HG03159 (cell line): ENCODE data around the gene SSUH2.
"Not testable (repeated sequence)": the region's sequence is repeated elsewhere in the genome, so short reads cannot be mapped to it uniquely, and the experiment has no call there.

Experiments used
- ATAC-seq: cut with Tn5 transposase; IDR thresholded peaks from one replicate; pipeline ENCODE4 v1.9.1; 2021; ENCODE audit warnings: mild to moderate bottlenecking, moderate library complexity; ENCODE audit not compliant: unreplicated experiment

SSUH2 gene

DNA sequence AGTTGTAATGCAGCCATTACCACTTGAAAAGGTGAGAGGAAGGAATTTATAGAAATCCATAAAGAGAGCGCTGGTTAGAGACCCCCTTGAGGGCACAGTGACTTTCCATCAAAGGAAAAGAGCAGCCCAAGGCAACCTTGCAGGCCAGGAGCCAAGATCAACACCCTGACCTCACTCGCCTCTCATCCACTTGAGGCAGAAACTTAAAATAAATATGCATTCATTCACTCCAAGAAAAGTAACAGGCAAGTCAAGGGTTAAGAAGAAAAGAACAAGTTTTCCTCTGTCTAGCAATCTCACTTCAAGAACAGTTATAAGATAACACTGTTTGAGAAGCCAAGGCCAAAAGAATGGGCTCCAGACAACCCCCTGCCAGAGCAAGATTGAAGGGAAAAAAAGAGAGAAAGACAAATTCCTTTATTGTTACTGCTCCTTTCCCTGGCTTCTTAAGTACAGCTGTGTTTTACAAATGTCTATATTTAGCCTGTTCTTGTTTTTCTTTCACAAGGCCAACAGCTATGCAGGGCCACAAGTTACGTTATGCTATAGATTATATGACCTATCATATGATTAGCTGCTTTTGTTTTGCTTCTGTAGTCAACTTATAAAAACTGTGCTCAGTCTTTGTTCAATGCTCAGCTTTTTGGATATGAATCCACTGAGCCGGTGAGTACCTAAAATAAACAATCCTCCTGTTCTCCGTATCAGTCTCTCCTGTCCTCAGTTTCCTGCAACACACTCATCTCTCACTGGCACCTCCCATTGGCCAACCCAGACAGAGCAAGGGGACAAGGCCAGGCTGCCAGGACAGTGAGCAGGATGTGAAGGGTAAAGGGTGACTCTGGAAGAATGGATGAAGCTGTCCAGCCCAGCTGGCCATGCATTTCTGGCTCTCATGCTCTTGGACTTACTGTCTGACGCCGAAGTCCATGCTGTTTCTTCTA is 15.8 kb upstream of the SSUH2 start:
- ATAC-seq, result no peak

DNA sequence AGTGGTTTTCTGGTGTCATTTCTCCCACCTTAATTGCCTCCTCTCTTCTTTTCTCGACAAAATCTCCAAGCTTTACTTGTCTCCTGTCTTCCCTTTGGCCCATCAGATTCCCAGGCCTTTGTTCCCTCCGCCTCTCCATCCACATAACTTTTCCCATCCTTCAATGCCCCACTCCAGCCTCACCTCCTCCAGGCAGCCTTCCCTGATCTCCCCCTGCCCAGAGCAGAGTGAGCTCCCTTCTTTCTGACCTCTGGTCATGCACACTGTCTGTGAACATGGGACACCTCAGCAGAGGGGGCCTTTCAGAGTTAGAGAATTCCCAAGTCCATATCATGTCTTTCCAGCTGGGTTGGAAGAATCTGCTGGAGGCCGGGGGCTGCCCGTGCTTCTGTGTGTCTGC is 14.6 kb upstream of the SSUH2 start:
- no peak for ATAC-seq

DNA sequence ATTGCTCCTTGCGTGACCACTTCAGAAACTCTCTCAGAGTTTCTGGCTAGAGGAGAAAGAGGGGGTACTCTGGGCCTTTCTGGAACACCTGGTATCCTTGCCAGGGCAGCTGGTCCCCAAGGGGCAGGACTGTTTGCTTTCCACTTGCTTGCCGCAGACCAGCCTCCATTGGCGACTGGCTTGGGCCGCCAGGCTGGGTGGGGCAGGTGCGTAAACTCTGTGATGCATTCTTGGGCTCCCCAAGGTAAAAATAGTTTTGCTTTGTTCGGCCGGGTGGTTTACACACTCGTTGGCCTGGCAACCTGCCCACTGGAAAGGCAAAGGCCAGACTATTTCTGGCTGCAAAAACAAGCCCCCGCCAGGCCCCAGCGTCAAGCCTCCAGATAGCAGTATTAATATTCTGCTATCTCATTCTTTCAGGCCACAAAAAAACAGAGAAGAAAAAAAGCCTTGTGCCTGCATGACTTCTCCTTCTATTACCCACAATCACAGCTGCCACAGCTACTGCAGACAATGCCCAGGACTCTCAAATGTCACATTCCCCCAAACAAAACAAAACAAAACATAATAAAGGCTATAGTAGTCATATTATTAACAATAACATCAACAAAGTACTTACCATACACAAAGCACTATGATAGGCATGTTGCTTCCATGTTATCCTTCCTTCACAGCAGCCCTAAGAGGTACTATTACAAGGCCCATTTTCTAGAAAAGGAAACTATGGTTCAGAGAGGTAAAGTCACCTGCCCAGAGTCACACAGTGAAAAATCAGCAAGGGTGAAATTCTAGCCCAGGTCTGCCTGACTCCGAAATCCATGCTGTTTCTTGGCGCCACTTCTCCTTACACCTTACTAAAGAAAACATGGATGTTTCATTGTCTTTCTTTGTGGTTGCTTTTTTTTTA is 14.0 kb upstream of the SSUH2 start:
- ATAC-seq, result peak; percentile 87

DNA sequence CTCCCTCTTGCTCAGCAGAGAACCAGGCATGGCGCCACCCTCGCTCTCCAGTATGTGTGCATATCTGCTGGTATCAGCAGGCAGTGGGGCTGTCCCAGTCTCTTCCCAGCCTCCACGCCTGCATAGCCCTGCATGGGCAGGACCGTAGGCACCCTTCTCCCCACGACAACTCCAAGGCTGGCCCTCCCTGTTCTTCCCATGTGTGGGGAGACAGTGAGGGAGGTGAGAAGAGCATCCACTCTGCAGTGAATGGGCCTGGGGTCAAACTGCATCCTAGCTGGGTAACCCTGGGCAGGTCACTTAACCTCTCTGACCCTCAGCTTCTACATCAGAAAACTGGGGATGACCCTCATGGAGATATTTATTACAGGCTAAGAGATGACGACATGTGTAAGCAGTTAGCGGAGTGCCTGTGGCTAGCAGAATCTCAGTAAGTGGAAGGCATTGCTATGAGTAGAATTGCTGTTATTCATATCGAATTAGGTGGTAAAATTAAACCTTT is 13.3 kb upstream of the SSUH2 start:
- peak; percentile 39 for ATAC-seq

DNA sequence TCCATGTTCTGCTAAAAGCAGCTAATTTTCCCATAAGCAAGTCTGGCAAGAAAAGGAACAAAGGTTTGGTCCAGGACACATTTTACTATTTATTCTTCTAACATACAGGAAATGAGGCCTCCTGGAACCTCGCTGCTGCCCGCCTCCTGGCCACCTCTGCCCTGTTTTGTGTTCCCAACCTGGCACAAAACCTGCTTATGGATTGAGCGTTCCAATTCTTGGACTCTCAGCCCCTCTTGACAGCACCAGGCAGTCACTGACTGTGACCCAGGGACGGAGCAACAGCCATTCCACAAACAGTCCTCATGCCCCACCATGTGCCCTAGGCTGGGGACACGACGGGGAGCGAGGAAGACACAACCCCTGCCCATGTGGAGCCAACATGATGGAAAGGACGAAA is 11.6 kb upstream of the SSUH2 start:
- ATAC-seq, result no peak

DNA sequence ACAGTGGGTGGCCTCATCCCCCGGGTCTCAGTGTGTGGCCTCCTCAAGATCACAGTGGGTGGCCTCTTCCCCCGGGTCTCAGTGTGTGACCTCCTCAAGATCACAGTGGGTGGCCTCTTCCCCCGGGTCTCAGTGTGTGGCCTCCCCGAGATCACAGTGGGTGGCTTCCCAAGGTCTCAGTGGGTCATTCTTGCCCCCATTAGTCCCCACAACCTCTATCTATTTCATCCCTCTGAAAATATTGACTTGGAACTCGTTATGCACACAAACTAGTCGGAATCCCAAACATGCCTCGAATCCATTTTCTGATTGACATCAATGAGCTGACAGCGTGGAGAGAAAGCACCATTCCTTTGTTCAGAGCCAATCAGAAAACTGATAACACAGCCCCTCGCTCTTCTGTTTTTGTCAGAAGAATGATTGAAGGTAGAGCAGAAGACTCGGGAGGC is 10.8 kb upstream of the SSUH2 start:
- no peak for ATAC-seq

DNA sequence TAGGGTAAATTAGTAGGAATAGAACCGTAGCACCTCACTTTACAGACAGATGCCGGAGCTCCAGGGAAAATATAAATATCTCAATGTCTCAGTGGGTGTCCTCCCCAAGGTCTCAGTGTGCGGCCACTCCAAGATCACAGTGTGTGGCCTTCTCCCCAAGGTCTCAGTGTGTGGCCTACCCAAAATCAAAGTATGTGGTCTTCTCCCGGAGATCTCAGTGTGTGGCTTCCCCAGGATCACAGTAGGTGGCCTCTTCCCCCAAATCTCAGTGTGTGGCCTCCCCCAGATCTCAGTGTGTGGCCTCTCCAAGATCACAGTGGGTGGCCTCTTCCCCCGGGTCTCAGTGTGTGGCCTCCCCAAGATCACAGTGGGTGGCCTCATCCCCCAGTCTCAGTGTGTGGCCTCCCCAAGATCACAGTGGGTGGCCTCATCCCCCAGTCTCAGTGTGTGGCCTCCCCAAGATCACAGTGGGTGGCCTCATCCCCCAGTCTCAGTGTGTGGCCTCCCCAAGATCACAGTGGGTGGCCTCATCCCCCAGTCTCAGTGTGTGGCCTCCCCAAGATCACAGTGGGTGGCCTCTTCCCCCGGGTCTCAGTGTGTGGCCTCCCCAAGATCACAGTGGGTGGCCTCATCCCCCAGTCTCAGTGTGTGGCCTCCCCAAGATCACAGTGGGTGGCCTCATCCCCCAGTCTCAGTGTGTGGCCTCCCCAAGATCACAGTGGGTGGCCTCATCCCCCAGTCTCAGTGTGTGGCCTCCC is 10.2 kb upstream of the SSUH2 start:
- ATAC-seq, result not testable (repeated sequence)

DNA sequence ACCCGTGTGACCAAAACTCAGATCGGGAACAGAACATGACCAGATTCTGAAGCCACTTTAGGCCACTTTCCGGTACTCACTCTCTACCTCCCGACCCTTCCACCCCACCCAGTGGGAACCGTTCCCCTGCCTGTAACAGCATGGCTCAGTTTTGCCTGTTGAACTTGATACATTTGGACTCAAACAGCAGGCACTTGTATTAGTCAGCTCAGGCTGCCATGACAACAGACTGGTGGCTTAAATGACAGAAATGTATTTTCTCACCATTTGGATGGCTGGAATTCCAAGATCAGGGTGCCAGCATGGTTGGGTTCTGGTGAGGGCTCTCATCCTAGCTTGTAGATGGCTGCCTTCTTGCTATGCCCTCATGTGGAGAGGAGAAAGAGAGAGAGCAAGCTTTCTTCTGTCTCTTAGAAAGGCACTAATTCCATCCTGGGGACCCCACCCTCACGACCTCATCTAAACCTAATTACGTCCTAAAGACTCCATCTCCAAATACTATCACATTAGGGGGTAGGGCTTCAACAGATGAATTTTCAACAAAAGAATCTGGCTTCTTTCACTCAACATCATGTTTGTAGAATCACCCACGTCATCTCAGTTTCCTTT is 9.3 kb upstream of the SSUH2 start:
- ATAC-seq, result no peak

DNA sequence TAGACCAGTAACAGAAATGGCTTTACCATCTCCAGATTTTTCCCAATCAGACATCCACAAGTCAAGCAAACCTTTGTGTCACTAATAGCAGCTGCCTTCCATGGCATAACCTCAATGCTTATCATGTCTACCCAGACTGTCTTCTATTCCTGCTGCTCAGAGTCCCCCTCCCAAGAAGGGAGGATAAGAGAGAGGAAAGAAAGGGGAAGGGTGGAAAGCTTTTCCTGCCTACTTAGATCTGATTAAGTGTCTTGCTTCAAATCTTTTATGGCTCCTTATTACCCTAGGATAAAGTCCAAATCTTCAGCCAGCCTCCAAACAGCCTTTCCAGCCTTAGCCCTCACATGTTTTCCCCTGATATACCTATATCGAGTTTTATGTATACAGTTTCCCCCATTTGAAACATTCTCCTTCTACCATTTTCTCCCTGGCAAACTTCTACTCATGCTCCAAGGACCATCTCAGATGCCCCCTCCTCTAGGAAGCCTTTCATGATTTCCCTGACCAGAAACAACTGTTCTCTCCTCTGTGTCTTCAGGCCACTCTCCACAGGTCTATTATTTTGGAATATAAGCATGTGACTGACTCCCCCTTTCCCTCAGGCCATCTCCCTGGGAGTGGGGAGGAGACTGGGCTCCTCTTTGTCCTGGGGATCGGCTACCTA is 7.9 kb upstream of the SSUH2 start:
- ATAC-seq, result no peak

DNA sequence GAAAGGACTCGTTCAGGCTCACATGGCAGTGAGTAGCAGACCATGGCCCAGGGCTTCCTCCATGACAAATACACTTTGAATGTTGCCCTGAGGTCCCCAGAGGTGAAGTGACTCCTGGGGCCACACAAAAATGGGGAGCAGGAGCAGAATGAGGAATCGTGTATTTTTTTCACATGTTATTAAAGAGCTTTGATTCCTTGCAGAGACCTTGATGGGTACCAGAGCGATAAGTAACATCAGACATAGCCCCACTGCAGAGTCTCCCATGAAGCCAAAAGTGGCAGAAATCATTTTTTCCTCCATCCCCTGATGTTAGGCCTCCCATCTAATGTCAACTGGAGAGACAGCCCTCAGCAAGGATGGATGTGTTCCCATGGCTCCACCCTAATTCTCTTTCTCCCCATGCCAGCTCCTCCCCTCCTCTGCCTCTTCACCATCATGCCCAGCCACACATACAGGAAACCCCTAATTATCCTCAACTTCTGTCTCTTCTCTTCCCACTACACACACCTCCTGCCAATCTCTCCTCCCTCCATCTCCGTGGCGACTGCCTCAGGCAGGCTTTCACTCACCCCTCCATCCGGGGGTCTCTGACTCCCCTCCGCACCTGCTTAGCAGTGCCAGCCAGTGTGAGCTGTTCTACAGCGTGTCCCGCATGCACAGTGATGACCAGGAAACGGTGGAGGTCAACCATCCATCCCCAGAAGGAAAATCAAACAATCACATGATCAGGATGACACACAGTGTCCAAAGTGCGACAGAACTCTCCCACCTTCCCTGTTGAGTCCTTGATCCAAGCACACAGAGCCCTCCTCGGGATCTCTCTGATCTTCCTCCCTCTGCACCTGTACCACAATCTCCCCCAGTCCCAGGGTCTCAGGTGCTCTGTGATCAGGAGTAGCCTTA is 7.1 kb upstream of the SSUH2 start:
- ATAC-seq, result no peak

DNA sequence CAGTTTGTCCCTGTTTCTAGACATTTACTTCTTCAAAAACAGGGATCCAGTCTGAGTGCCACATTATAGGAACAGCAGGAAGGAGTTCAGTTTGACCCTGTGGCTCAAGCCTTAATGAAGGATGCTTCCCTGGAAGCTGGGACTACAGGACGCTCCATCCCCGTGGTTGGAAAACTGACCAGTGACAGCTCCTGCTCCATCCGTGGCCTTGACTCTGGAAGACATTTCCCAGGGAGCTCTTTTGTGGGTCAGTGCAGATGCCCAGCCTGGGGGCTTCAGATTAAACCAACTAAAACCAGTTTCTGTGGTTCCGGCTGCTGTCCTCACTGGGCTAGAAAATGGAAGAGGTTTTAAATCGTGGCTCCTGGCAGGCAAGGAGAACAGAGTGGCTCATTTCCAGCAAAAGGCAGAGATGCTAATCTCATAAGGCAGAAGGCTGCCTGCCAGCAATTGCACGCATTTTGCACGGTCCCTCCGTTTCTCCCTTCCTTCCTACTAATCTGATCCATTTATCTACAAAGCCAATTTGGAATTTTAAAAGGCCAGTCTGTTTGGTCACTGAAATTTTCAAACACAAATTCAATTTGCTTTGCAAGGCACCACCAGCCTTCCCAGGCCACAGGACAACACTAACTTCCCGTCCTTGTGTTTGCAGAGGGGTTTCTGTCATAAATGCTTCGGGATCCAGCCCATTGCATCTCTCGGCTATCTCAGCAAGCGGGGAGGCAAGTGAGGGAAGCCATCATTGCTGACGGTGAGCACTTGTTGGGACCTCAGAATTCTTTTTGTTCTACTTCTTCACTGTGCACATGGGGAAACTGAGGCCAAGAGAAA is 6.2 kb upstream of the SSUH2 start:
- ATAC-seq, result no peak

DNA sequence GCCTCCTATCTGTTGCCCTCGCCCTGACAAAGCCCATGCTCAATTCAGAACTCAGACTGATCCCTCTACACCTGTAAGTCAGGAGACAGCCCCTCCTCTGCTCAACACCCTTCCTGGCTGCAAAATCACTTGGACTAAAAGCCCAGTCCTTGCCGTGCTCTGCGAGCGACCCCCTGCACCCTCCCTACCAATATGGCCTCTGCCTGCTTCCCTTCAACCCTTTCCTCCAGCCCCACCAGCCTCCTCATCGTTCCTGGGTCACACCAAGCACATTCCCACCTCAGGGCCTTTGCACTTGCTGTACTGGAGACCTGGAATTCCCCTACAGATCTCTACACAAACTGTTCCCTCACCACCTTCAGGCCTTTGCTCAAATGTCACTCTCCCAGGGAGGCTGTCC is 5.2 kb upstream of the SSUH2 start:
- ATAC-seq, result no peak

DNA sequence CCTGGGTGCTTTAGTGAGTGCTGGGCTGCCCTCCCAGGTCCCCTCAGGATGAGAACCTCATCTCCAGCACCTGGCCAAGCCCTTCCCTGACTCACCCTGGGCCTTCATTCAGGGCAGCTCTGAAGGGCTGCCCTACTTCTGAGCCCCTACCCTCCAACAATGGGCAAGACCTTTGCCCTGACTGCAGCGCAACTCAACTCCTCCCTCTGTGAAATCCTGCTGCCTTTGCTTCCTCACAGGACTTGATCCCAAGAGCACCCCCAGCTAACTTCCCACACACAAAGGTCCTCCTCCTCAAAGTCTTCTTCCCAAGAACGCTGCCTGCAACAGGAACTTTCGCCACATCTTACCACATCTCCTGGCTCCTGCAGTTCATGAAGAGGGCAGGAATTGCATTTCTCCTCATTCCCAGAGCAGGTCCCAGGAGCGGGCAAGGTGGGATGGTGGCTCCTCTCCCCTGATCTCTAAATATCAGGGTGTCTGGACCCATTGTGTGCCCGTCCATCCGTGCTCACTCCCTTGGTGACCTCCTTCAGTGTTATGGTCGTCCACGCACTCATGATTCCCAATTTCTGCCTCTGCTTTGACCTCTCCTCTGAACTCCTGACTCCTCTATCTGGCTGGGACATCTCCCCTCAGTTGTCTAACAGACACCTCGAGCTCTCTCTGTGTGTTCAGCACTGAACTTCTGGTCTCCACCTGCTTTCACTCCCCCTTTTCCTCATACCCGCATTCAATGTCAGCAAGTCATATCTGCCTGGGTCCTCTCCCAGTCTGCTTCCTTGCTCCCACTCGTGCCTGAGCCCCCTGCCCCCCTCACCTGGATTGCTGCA is 4.5 kb upstream of the SSUH2 start:
- no peak for ATAC-seq

DNA sequence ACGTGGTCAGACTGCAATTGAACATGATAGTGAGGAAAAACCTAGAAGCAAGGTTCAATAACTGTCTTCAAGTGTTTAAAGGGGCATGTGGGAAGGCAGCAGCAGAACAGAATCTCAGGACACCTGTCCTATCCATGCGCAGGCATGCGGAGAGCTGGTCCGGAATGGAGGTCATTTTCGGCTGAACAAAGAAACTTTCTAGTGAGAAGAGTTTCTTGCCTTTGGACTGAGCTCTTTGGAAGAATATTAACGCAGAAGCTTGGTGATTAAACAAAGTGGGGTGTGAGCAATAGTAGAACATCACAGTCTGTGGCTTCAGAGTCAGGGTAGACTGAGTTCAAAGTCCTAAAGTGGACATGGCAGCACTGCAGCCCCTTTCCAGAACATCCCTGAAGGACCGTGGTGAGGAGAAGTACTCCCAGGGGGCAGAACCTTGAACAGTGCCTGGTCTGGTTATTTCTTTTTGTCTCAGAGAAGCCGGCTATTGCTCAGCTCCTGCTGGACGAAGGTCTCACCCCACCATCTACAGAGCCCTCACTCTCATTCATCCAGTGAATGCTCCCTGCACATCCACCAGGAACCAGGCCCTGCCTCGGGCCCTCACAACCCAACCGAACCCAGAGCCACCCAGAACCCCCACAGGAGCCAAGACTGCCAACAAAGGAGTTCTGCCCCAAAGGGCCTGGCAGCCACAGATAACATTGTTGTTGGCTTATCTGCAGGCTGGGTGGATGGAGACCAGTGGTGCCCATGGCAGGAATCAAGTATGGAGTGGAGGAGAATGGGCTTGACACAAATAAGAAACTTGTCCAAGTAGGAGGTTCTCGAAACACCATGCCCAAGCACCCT is 2.8 kb upstream of the SSUH2 start:
- ATAC-seq, result no peak

DNA sequence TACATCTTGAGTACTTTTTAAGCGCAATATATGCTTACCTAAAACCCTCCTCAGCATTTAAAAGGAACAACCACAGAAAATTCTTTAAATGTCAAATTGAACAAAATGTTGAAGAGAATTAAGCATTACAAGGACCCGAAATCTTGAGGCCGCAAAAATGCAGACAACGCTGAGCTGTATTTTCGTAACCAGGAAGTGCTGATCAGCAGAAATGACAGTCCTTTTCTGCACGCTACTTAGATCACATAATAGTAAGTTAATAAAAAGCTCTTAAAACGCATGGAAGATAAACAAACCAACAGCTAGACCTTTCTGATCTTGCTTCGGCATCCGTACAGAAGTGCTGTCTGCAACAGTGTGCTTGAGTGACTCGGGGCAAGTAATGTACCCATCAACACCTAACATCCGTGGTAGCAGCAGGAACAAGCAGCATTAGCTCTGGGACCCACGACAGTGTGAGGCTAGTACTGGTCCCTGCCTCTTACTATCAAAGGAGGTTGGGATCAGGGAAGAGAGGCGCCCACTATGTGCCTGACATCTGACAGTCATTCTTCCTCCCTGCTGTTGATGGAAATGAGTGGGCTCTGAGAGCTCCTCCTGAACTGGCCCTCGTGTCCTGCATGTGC is 1.8 kb upstream of the SSUH2 start:
- ATAC-seq, result no peak

DNA sequence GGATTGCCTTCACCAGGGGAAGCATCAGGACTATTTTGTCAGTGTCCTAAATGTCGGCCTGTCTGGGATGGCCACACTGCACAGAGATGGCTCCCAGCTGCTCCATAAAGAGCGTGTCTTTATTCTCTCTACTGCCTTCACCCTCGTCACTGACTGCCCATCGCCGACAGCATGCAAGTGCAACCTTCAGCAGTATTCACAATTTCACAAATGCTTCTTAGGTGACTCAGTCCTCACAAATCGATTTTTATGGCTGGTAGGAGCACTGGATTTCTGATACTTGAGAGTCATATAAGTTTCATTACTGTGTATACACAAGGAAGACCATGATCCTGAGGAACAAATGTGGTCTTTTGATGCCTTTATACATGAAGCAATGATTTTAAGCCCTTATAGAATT is 1.1 kb upstream of the SSUH2 start:
- ATAC-seq, result no peak
